GM23248 (cell line): Measurements from ENCODE around the gene PXMP2. TPM values are rescaled to one million over a fixed set of nuclear protein-coding genes. Genes with fewer than 3 reads are reported as not detected.
A peak's percentile ranks its signal among the peaks of the same experiment; 100 is the strongest.

Source experiments
- DNase-seq: peaks from one replicate; pipeline ENCODE4 v3.0.0-alpha.2; 2015
- H2AFZ ChIP-seq: fragments of 200-600 bp; sonication (generic); 2 replicates; pipeline ENCODE4 v1.6.1; 2016; ENCODE audit warnings: antibody characterized with exemption
- H3F3A ChIP-seq: fragments of 200-600 bp; sonication (generic); 2 replicates; pipeline ENCODE4 v1.6.1; 2016; ENCODE audit warnings: mild to moderate bottlenecking, antibody characterized with exemption, mixed run types; ENCODE audit not compliant: insufficient read depth
- H3K27ac ChIP-seq: fragments of 200-600 bp; sonication (generic); 2 replicates; pipeline ENCODE4 v1.5.1; 2016; ENCODE audit warnings: mild to moderate bottlenecking
- H3K27me3 ChIP-seq: fragments of 200-600 bp; sonication (generic); replicated peaks from 2 replicates; pipeline ENCODE4 v1.6.1; 2016; ENCODE audit warnings: mild to moderate bottlenecking; ENCODE audit not compliant: insufficient read depth
- H3K36me3 ChIP-seq: fragments of 200-600 bp; sonication (generic); 2 replicates; pipeline ENCODE4 v1.6.1; 2016; ENCODE audit warnings: low read depth, mild to moderate bottlenecking
- H3K4me1 ChIP-seq: fragments of 200-600 bp; sonication (generic); 2 replicates; pipeline ENCODE4 v1.6.1; 2016; ENCODE audit warnings: mild to moderate bottlenecking; ENCODE audit not compliant: insufficient read depth
- H3K4me2 ChIP-seq: fragments of 200-600 bp; sonication (generic); one replicate; pipeline ENCODE4 v1.6.1; 2016; ENCODE audit warnings: mild to moderate bottlenecking; ENCODE audit not compliant: unreplicated experiment
- H3K4me3 ChIP-seq: fragments of 200-600 bp; sonication (generic); 2 replicates; pipeline ENCODE4 v1.5.1; 2016; ENCODE audit warnings: mild to moderate bottlenecking
- H3K79me2 ChIP-seq: fragments of 200-600 bp; sonication (generic); 2 replicates; pipeline ENCODE4 v1.6.1; 2016; ENCODE audit warnings: mild to moderate bottlenecking; ENCODE audit not compliant: insufficient read depth
- H3K9ac ChIP-seq: fragments of 200-600 bp; sonication (generic); 2 replicates; pipeline ENCODE4 v1.6.1; 2016; ENCODE audit warnings: mild to moderate bottlenecking
- H3K9me2 ChIP-seq: fragments of 200-600 bp; sonication (generic); 2 replicates; pipeline ENCODE4 v1.6.1; 2016; ENCODE audit warnings: mixed run types, mild to moderate bottlenecking, moderate library complexity; ENCODE audit not compliant: insufficient read depth
- H3K9me3 ChIP-seq: fragments of 200-600 bp; sonication (generic); one replicate; pipeline ENCODE4 v1.6.1; 2017; ENCODE audit warnings: low read depth
- H4K20me1 ChIP-seq: fragments of 200-600 bp; sonication (generic); 2 replicates; pipeline ENCODE4 v1.6.0; 2016; ENCODE audit not compliant: insufficient read depth
- EZH2 ChIP-seq: fragments of 200-600 bp; sonication (generic); IDR thresholded peaks from 2 replicates; pipeline ENCODE4 v1.6.1; 2018; ENCODE audit warnings: antibody characterized with exemption, mild to moderate bottlenecking; ENCODE audit not compliant: insufficient read depth, poor library complexity, severe bottlenecking
- EZH2phosphoT487 ChIP-seq: fragments of 200-600 bp; sonication (generic); IDR thresholded peaks from 2 replicates; pipeline ENCODE4 v1.6.1; 2018; ENCODE audit warnings: antibody characterized with exemption, moderate library complexity, mild to moderate bottlenecking, low read depth; ENCODE audit not compliant: insufficient read depth
- WGBS, 2 experiments: methylation state at CpG; one replicate each; pipeline ENCODE4 v1.1.6; 2015 to 2017; ENCODE audit warnings: low lambda C conversion rate in 2 of 2, low coverage in 1 of 2; ENCODE audit errors: missing lambda C conversion rate in 2 of 2; 5-methylcytosine and 5-hydroxymethylcytosine counted together
- in situ Hi-C: fragments of 300-500 bp; cut with MboI; formaldehyde crosslinking; loops from 2 replicates; pipeline ENCODE4 v1.15.0; 2020
- polyA plus RNA-seq: library from polyadenylated mRNA; unstranded; fragments of >200 nt; fragmentation: Nextera tagmentation; extraction: Ambion mirVana; gene quantifications from 2 replicates; pipeline ENCODE4 v1.2.1, GENCODE V29; 2016
- total RNA-seq: library from RNA; depleted of rRNA; stranded (reverse); fragments of >200 nt; shearing (Covaris generic); gene quantifications from 2 replicates; pipeline ENCODE4 v1.2.3, GENCODE V29; 2014

Gene PXMP2
- total and polyA plus RNA-seq, 2 experiments from 2014 or later = 28.5 to 37.2 TPM

- no peak overlapping the region for H3K4me2 ChIP-seq
- no peak for DNase-seq
- no peak overlapping the region for H3K4me3 ChIP-seq
- H3K9me3 ChIP-seq = no peaks in the 10 kb centered on the region
- H3K9me2 ChIP-seq = no peaks in the 10 kb centered on the region
- H3K27ac ChIP-seq = no peak overlapping the region
- 84% methylated on average over 14 to 17 of the region's 17 CpGs for WGBS, 2 experiments
- no peak overlapping the region for H2AFZ ChIP-seq
- H3K79me2 ChIP-seq = peaks cover 48% of the 10 kb centered on the region
- in situ Hi-C loops = no loop called here
- H3K36me3 ChIP-seq = peaks cover 8% of the 10 kb centered on the region; the same call in 1 of the 2 replicates
- H3K9ac ChIP-seq = no peak overlapping the region
- H3K4me1 ChIP-seq = no peaks in the 10 kb centered on the region
- no peaks in the 10 kb centered on the region for H3K27me3 ChIP-seq
- no peak for TF ChIP-seq EZH2
- no peak for TF ChIP-seq EZH2phosphoT487
- no peaks in the 10 kb centered on the region for H4K20me1 ChIP-seq
- H3F3A ChIP-seq = peaks cover 4% of the 10 kb centered on the region; the same call in 1 of the 2 replicates
Measured at GRCh38 chr12:132717011-132717410, 29.6 kb downstream of the PXMP2 start.

GRCh38 chr12:132717531-132718387, 30.4 kb downstream of the PXMP2 start:
- TF ChIP-seq EZH2 (no peak), EZH2phosphoT487 (no peak)
- H3K27ac ChIP-seq = no peak overlapping the region
- no peaks in the 10 kb centered on the region for H3K27me3 ChIP-seq
- H3K9me3 ChIP-seq = no peaks in the 10 kb centered on the region
- peaks cover 10% of the 10 kb centered on the region; the same call in 1 of the 2 replicates for H3F3A ChIP-seq
- H2AFZ ChIP-seq = no peak overlapping the region
- H3K4me1 ChIP-seq = no peaks in the 10 kb centered on the region
- H3K4me2 ChIP-seq = no peak overlapping the region
- no peaks in the 10 kb centered on the region for H3K9me2 ChIP-seq
- no peak overlapping the region for H3K4me3 ChIP-seq
- in situ Hi-C loops = no loop called here
- no peak overlapping the region for H3K9ac ChIP-seq
- peak; percentile 32 for DNase-seq
- peaks cover 13% of the 10 kb centered on the region; the same call in 1 of the 2 replicates for H3K36me3 ChIP-seq
- WGBS, 2 experiments = 95% methylated on average over 58 to 61 of the region's 61 CpGs
- peaks cover 48% of the 10 kb centered on the region for H3K79me2 ChIP-seq
- H4K20me1 ChIP-seq = no peaks in the 10 kb centered on the region

- no peak for DNase-seq
- H4K20me1 ChIP-seq = no peaks in the 10 kb centered on the region
- no peak for TF ChIP-seq EZH2
- TF ChIP-seq EZH2phosphoT487 = no peak
- no peaks in the 10 kb centered on the region for H3K27me3 ChIP-seq
- H3K79me2 ChIP-seq = peaks cover 48% of the 10 kb centered on the region
- H3K27ac ChIP-seq = no peak overlapping the region
- H3K4me2 ChIP-seq = no peak overlapping the region
- 88 to 92% methylated on average over 16 to 21 of the region's 21 CpGs for WGBS, 2 experiments
- no peak overlapping the region for H3K4me3 ChIP-seq
- no peaks in the 10 kb centered on the region for H3K9me3 ChIP-seq
- in situ Hi-C loops = no loop called here
- no peak overlapping the region for H3K9ac ChIP-seq
- no peaks in the 10 kb centered on the region for H3K4me1 ChIP-seq
- H3K9me2 ChIP-seq = no peaks in the 10 kb centered on the region
- H3F3A ChIP-seq = peaks cover 17% of the 10 kb centered on the region; the same call in 1 of the 2 replicates
- no peak overlapping the region for H2AFZ ChIP-seq
- H3K36me3 ChIP-seq = peaks cover 22% of the 10 kb centered on the region; the same call in 1 of the 2 replicates
Measured at GRCh38 chr12:132718644-132719043, 31.3 kb downstream of the PXMP2 start.

- Histone ChIP-seq H3K79me2 (peaks cover 48% of the 10 kb centered on the region), H2AFZ (no peak overlapping the region), H3K9me3 (no peaks in the 10 kb centered on the region), H3K4me2 (no peak overlapping the region), H3F3A (peaks cover 18% of the 10 kb centered on the region; the same call in 1 of the 2 replicates), H3K4me1 (no peaks in the 10 kb centered on the region), H3K9me2 (no peaks in the 10 kb centered on the region), H3K9ac (no peak overlapping the region), H3K4me3 (no peak overlapping the region), H4K20me1 (no peaks in the 10 kb centered on the region), H3K36me3 (peaks cover 28% of the 10 kb centered on the region; the same call in 1 of the 2 replicates), H3K27me3 (no peaks in the 10 kb centered on the region), H3K27ac (no peak overlapping the region)
- TF ChIP-seq EZH2phosphoT487 = no peak
- TF ChIP-seq EZH2 = no peak
- DNase-seq = no peak
- in situ Hi-C loops = no loop called here
- 87 to 88% methylated on average over 29 to 31 of the region's 31 CpGs for WGBS, 2 experiments
Measured at GRCh38 chr12:132719141-132719953, 32.0 kb downstream of the PXMP2 start.
